Panc1 (cell line): Measurements from ENCODE around the gene EBNA1BP2. TPM values are rescaled to one million over a fixed set of nuclear protein-coding genes. Genes with fewer than 3 reads are reported as not detected.

Experiments used
- ATAC-seq: fragments of 200-7000 bp; cut with Tn5 transposase; 2 replicates; pipeline ENCODE4 v1.9.1; 2020; ENCODE audit warnings: mild to moderate bottlenecking, moderate library complexity
- BruUV-seq: library from RNA; stranded (reverse); fragments of 400-500 nt; replicated peaks from 2 replicates; lab custom pipeline; 2021; lab: Mats Ljungman, UMichigan
- CTCF ChIA-PET: fragments of 300-600 bp; sonication (Branson Sonifier 250); formaldehyde crosslinking; loops from one replicate; lab custom pipeline; 2022; ENCODE audit warnings: antibody characterized with exemption; lab: Charles Lee
- POLR2A ChIA-PET: fragments of 300-600 bp; sonication (Branson Sonifier 250); formaldehyde crosslinking; loops from one replicate; lab custom pipeline; 2022; ENCODE audit warnings: antibody characterized with exemption; lab: Charles Lee
- DNase-seq: peaks from one replicate; pipeline ENCODE4 v3.0.0-alpha.2; 2010; ENCODE audit warnings: low read depth, low spot score
- H3K27ac ChIP-seq: 2 replicates; pipeline ENCODE4 v1.5.1; 2011; ENCODE audit warnings: mild to moderate bottlenecking, low read length, inconsistent platforms
- H3K27me3 ChIP-seq: fragments of 200-500 bp; sonication (Bioruptor generic); 2 replicates; pipeline ENCODE4 v1.6.0; 2014; ENCODE audit warnings: low read length, inconsistent platforms; ENCODE audit not compliant: control insufficient read depth, insufficient read depth
- H3K36me3 ChIP-seq: fragments of 200-500 bp; sonication (Bioruptor generic); 2 replicates; pipeline ENCODE4 v1.5.1; 2014; ENCODE audit warnings: inconsistent platforms, mild to moderate bottlenecking, low read length, moderate library complexity; ENCODE audit not compliant: control insufficient read depth, insufficient read depth
- H3K4me1 ChIP-seq: 2 replicates; pipeline ENCODE4 v1.5.1; 2011; ENCODE audit warnings: inconsistent platforms, mild to moderate bottlenecking, low read length, moderate library complexity; ENCODE audit not compliant: control insufficient read depth, insufficient read depth
- H3K4me3 ChIP-seq, 2 experiments: 2 replicates each; pipeline ENCODE4 v1.5.1; 2011 to 2012; ENCODE audit warnings: low read depth in 2 of 2, low read length in 2 of 2, mild to moderate bottlenecking in 2 of 2, inconsistent platforms in 1 of 2, moderate library complexity in 1 of 2
- H3K9me3 ChIP-seq: fragments of 200-500 bp; sonication (Bioruptor generic); 2 replicates; pipeline ENCODE4 v1.5.1; 2014; ENCODE audit warnings: low read depth, mild to moderate bottlenecking, inconsistent platforms, low read length, moderate library complexity; ENCODE audit not compliant: control insufficient read depth, insufficient read depth
- POLR2AphosphoS5 ChIP-seq: IDR thresholded peaks from 2 replicates; pipeline ENCODE4 v1.6.1; 2012; ENCODE audit warnings: mild to moderate bottlenecking, low read depth, low read length, moderate library complexity
- SIN3A ChIP-seq: IDR thresholded peaks from 2 replicates; pipeline ENCODE4 v1.6.1; 2012; ENCODE audit warnings: low read depth, mild to moderate bottlenecking, low read length, moderate library complexity, borderline replicate concordance; ENCODE audit not compliant: insufficient read depth
- TCF7L2 ChIP-seq: IDR thresholded peaks from 2 replicates; pipeline ENCODE4 v1.6.1; 2011; ENCODE audit warnings: mild to moderate bottlenecking, low read depth, low read length, inconsistent platforms
- in situ Hi-C: cut with HindIII; loops from 2 replicates; pipeline ENCODE4 v1.10.0; 2016; ENCODE audit warnings: low sequenced_read_pairs, low pct_unique_long_range_greater_than_20kb
- intact Hi-C: fragments of 100-400 bp; cut with micrococcal nuclease; formaldehyde crosslinking; loops from one replicate; pipeline ENCODE4 v1.10.0; 2022; ENCODE audit not compliant: unreplicated experiment
- total RNA-seq: library from RNA; stranded (reverse); gene quantifications from one replicate; pipeline ENCODE4 v1.2.1, GENCODE V29; 2021; ENCODE audit not compliant: unreplicated experiment
- TF ChIP-seq, protein P1 (sequence below): fragments of 450-650 bp; IDR thresholded peaks from 2 replicates; pipeline ENCODE4 v1.5.1; 2017; ENCODE audit warnings: mild to moderate bottlenecking
- TF ChIP-seq, protein P2 (sequence below), 2 experiments: IDR thresholded peaks; 2 replicates each; pipeline ENCODE4 v1.6.1; 2011 to 2012; ENCODE audit warnings: low read depth in 2 of 2, control low read depth in 1 of 2, low read length in 1 of 2, mild to moderate bottlenecking in 1 of 2, moderate library complexity in 1 of 2; ENCODE audit not compliant: insufficient read depth in 1 of 2

The EBNA1BP2 gene
- total RNA-seq, 1 experiment from 2014 or later: 144 TPM

DNA sequence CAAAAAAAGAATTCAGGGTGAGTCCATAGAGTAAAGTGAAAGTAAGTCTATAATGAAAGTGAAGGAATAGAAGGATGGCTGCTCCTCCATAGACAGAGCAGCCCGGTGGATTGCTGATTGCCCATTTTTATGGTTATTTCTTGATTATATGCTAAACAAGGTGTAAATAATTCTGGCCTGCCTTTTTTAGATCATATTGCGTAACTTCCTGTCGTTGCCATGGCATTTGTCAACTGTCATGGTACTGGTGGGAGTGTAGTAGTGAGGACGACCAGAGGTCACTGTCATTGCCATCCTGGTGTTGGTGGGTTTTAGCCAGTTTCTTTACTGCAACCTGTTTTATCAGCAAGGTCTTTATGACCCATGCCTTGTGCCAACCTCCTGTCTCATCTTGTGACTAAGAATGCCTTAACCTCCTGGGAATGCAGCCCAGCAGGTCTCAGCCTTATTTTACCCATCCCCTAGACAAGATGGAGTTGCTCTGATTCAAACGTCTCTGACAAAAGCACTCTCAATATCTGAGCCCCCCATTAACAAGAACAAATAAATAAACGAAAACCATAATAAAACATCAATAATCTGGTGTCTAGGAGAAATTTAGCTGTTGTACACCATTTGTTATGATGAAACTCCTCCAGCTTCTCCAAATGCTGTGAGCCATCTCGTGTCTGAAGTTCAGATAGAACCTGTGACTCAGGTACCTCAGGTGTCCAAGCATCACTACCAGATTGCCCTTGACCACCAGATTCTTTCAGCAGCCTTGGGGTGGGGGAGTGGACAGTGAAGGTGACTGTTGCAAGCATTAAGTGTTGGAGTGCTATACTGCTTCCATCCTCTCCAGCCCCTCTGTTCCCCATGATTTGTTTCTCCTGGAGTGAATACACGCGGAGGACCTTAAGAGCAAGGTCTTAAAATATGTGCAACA is 36.0 kb downstream of the EBNA1BP2 start:
- no peaks in the 10 kb centered on the region for H3K4me1 ChIP-seq
- H3K27me3 ChIP-seq: 0 out of 2 replicates have a peak, but pooled peaks cover 5% of the 10 kb centered on the region
- intact Hi-C loops: no loop called here
- in situ Hi-C loops: no loop called here
- ChIA-PET CTCF (no interaction called here), POLR2A (no interaction called here)
- ATAC-seq (no peak), DNase-seq (no peak)
- no peak for TF ChIP-seq SIN3A
- no peaks in the 10 kb centered on the region for H3K36me3 ChIP-seq
- no TSS peak for BruUV-seq
- H3K27ac ChIP-seq: no peak overlapping the region
- H3K4me3 ChIP-seq: no peak overlapping the region
- H3K9me3 ChIP-seq: no peaks in the 10 kb centered on the region

DNA sequence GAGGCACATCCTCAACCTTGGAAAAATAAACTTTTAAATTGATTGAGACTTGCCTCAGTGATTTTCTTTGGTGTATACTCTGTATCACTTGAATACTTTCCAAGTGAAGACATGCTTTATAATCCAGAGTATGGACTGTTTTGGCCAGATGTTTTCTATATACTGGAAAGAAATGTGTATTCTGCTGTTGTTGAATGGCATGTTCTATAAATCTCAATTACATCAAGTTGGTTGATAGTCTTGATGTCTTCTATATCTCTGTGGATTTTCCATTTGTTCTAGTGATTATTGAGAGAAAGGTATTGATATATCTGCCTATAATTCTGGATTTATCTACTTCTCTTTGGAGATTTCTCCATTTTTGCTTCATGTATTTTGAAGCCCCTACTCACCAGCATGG is 37.5 kb downstream of the EBNA1BP2 start:
- in situ Hi-C loops (no loop called here), intact Hi-C loops (no loop called here)
- no peak overlapping the region for H3K27ac ChIP-seq
- ChIA-PET CTCF (no interaction called here), POLR2A (no interaction called here)
- DNase-seq (no peak), ATAC-seq (no peak)
- no peaks in the 10 kb centered on the region for H3K9me3 ChIP-seq
- BruUV-seq: no TSS peak
- TF ChIP-seq POLR2AphosphoS5 (no peak), TCF7L2 (no peak), SIN3A (no peak)
- TF ChIP-seq, protein P1, sequence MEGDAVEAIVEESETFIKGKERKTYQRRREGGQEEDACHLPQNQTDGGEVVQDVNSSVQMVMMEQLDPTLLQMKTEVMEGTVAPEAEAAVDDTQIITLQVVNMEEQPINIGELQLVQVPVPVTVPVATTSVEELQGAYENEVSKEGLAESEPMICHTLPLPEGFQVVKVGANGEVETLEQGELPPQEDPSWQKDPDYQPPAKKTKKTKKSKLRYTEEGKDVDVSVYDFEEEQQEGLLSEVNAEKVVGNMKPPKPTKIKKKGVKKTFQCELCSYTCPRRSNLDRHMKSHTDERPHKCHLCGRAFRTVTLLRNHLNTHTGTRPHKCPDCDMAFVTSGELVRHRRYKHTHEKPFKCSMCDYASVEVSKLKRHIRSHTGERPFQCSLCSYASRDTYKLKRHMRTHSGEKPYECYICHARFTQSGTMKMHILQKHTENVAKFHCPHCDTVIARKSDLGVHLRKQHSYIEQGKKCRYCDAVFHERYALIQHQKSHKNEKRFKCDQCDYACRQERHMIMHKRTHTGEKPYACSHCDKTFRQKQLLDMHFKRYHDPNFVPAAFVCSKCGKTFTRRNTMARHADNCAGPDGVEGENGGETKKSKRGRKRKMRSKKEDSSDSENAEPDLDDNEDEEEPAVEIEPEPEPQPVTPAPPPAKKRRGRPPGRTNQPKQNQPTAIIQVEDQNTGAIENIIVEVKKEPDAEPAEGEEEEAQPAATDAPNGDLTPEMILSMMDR: no peak
- TF ChIP-seq, protein P2, sequence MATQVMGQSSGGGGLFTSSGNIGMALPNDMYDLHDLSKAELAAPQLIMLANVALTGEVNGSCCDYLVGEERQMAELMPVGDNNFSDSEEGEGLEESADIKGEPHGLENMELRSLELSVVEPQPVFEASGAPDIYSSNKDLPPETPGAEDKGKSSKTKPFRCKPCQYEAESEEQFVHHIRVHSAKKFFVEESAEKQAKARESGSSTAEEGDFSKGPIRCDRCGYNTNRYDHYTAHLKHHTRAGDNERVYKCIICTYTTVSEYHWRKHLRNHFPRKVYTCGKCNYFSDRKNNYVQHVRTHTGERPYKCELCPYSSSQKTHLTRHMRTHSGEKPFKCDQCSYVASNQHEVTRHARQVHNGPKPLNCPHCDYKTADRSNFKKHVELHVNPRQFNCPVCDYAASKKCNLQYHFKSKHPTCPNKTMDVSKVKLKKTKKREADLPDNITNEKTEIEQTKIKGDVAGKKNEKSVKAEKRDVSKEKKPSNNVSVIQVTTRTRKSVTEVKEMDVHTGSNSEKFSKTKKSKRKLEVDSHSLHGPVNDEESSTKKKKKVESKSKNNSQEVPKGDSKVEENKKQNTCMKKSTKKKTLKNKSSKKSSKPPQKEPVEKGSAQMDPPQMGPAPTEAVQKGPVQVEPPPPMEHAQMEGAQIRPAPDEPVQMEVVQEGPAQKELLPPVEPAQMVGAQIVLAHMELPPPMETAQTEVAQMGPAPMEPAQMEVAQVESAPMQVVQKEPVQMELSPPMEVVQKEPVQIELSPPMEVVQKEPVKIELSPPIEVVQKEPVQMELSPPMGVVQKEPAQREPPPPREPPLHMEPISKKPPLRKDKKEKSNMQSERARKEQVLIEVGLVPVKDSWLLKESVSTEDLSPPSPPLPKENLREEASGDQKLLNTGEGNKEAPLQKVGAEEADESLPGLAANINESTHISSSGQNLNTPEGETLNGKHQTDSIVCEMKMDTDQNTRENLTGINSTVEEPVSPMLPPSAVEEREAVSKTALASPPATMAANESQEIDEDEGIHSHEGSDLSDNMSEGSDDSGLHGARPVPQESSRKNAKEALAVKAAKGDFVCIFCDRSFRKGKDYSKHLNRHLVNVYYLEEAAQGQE (IDR thresholded peaks at IDR 0.05; ENCODE audit: insufficient read depth in 1 of 2, low read depth in 2 of 2, low read length in 1 of 2): no peak
- H3K4me1 ChIP-seq: no peaks in the 10 kb centered on the region
- 0 out of 2 replicates have a peak, but pooled peaks cover 5% of the 10 kb centered on the region for H3K27me3 ChIP-seq
- no peak overlapping the region for H3K4me3 ChIP-seq
- no peaks in the 10 kb centered on the region for H3K36me3 ChIP-seq

DNA sequence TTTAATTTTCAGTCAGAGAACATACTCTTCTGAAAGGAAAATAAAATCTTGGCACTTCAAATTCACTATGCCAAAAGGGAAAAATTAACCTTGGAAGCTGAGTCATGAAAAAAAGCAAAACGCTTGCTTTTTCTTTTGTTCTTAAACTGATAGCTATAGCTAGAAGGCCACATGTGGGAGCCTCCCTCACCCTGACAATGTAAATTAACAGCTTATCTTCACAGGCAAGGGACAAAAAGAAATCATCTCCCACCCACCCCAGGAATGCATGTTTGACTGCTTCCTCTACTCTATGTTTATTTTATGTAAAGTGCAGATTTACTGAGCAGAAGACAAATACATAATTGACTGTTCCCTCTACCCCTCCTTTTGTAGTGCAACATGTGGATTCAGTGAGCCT is 38.0 kb downstream of the EBNA1BP2 start:
- Histone ChIP-seq H3K27ac (no peak overlapping the region), H3K4me1 (no peaks in the 10 kb centered on the region), H3K9me3 (no peaks in the 10 kb centered on the region), H3K4me3 (no peak overlapping the region), H3K36me3 (no peaks in the 10 kb centered on the region), H3K27me3 (0 out of 2 replicates have a peak, but pooled peaks cover 5% of the 10 kb centered on the region)
- TF ChIP-seq POLR2AphosphoS5 (no peak), SIN3A (no peak)
- in situ Hi-C loops (no loop called here), intact Hi-C loops (no loop called here)
- ChIA-PET POLR2A (no interaction called here), CTCF (no interaction called here)
- ATAC-seq (no peak), DNase-seq (no peak)
- BruUV-seq: no TSS peak
